IPS DF 6.9 (cell line): ENCODE results near the gene GRAP.
"Not testable (repeated sequence)": the region's sequence is repeated elsewhere in the genome, so short reads cannot be mapped to it uniquely, and the experiment has no call there.

ENCODE experiments used
- DNase-seq: peaks from one replicate; pipeline ENCODE4 v3.0.0-alpha.2; 2013; ENCODE audit warnings: low read depth, low spot score
- H3K27ac ChIP-seq: one replicate; pipeline ENCODE4 v1.5.1; 2013; ENCODE audit warnings: low read length, control low read depth
- H3K27me3 ChIP-seq: 2 replicates; pipeline ENCODE4 v1.6.1; 2013; ENCODE audit warnings: mild to moderate bottlenecking, low read length; ENCODE audit not compliant: control insufficient read depth, insufficient read depth
- H3K36me3 ChIP-seq: 2 replicates; pipeline ENCODE4 v1.6.1; 2013; ENCODE audit warnings: low read length; ENCODE audit not compliant: control insufficient read depth, insufficient read depth
- H3K4me1 ChIP-seq: 2 replicates; pipeline ENCODE4 v1.6.1; 2013; ENCODE audit warnings: low read length; ENCODE audit not compliant: control insufficient read depth, insufficient read depth
- H3K4me3 ChIP-seq: 2 replicates; pipeline ENCODE4 v1.5.1; 2013; ENCODE audit warnings: mild to moderate bottlenecking, low read length
- H3K9me3 ChIP-seq: 2 replicates; pipeline ENCODE4 v1.6.1; 2013; ENCODE audit warnings: low read length, inconsistent platforms; ENCODE audit not compliant: control insufficient read depth, insufficient read depth
- WGBS: extraction: QIAGEN DNeasy Blood & Tissue Kit; methylation state at CpG from one replicate; pipeline ENCODE4 v1.1.7; 2013; ENCODE audit warnings: mixed read lengths, missing lambda C conversion rate; ENCODE audit not compliant: insufficient read length, insufficient coverage; 5-methylcytosine and 5-hydroxymethylcytosine counted together

The GRAP gene

DNA sequence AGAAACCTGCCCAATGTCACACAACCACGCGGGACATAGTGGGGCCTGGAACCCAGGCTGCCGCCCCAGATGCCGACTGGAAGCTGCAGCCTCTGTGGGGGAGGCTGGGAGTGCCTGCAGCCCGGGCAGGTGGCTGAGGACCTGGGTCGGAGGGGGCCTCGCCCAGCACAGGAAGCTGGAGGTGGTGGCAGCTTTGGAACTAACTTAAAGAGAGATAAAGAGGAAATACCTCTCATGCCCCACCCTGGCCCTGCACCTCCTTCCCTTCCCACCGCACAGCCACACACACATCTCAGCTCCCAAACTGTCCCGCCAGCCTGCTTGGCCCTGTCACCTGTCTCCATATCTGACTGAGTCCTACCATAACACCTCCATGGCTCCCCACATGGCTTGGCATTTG is 6.4 kb downstream of the GRAP start:
- H3K27me3 ChIP-seq, H3K4me3 ChIP-seq, DNase-seq, H3K27ac ChIP-seq, H3K9me3 ChIP-seq, H3K4me1 ChIP-seq, H3K36me3 ChIP-seq: not testable (repeated sequence)
- WGBS: no CpG with 5 or more reads among the region's 9 CpGs

DNA sequence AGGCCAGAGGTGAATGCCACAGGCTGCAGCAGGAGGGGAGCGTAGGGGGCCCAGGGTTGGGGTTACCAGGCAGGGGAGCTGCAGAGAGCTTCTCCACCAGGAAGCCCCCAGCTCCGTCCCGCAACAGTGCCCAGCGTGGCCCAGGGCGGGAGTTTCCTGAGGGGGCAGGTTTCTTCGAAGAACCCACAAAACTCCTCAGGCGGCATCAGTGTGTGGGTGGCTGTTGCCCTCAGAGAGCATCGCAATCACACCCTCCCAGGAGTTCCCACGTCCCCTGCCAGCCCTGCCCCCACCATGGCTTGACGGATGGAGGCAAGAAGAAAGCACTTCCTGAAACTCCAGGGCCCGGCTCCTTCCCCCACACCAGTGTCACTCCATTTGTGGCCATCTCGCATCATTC is 8.0 kb downstream of the GRAP start:
- no CpG with 5 or more reads among the region's 12 CpGs for WGBS
- H3K9me3 ChIP-seq, H3K27me3 ChIP-seq, H3K27ac ChIP-seq, H3K4me3 ChIP-seq, H3K4me1 ChIP-seq, H3K36me3 ChIP-seq, DNase-seq: not testable (repeated sequence)

DNA sequence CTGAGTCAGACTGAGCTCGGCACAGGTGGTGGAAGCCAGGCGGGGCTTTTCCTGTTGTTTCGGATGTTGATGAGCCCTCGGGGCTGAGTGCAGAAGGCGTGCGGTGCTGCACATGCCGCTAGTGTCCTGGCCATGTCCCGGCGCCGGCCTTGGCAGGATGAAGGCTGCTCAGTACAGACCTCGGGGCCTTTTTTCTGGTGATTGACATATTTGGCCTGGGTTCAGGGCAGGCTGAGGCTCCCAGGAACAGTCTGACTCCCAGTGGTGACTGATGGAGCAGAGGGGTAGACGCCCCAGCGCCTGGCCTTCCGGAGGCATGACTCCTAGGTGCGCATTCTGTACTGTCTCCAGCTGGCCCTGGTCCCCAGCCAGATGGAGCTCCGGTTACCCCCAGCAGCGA is 8.8 kb downstream of the GRAP start:
- H3K4me1 ChIP-seq, H3K4me3 ChIP-seq, DNase-seq, H3K27me3 ChIP-seq, H3K27ac ChIP-seq, H3K36me3 ChIP-seq, H3K9me3 ChIP-seq: not testable (repeated sequence)
- WGBS: no CpG with 5 or more reads among the region's 17 CpGs

DNA sequence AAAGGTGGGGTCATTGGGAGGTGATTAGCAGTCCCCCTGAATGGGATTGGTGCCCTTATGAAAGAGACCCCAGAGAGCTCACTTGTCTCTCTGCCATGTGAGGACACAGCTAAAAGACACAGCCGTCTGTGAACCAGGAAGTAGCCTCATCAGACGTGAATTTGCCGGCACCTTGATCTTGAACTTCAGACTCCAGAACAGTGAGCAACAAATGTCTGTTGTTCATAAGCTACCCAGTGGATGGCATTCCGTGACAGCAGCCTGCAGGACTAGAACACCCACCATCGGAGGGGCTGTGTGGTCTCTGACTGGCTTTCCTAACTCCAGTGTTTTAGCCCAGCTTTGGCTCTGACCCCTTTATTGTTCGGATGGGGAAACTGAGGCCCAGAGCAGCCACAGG is 9.2 kb downstream of the GRAP start:
- H3K4me1 ChIP-seq, H3K27ac ChIP-seq, H3K27me3 ChIP-seq, DNase-seq, H3K36me3 ChIP-seq, H3K4me3 ChIP-seq, H3K9me3 ChIP-seq: not testable (repeated sequence)
- WGBS: no CpG with 5 or more reads among the region's 6 CpGs

DNA sequence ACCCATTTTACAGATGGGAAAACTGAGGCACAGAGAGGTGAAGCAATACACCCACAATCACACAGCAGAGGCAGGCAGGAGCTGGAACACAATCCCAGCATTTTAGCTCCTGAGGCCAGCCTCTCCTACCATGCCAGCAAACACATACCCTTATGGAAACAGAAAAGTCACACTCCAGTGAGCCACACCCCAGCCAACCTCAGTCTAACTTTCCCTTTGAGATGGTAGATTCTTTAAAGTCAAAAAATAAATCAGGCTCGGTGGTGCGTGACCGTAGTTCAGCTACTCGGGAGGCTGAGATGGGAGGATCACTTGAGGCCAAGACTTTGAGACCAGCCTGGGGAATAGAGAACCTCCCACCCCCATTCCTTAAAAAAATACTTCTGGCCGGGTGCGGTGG is 10.6 kb downstream of the GRAP start:
- not testable (repeated sequence) for H3K27me3 ChIP-seq, H3K4me1 ChIP-seq, H3K36me3 ChIP-seq, DNase-seq, H3K9me3 ChIP-seq, H3K27ac ChIP-seq, H3K4me3 ChIP-seq
- WGBS: no CpG with 5 or more reads among the region's 6 CpGs

DNA sequence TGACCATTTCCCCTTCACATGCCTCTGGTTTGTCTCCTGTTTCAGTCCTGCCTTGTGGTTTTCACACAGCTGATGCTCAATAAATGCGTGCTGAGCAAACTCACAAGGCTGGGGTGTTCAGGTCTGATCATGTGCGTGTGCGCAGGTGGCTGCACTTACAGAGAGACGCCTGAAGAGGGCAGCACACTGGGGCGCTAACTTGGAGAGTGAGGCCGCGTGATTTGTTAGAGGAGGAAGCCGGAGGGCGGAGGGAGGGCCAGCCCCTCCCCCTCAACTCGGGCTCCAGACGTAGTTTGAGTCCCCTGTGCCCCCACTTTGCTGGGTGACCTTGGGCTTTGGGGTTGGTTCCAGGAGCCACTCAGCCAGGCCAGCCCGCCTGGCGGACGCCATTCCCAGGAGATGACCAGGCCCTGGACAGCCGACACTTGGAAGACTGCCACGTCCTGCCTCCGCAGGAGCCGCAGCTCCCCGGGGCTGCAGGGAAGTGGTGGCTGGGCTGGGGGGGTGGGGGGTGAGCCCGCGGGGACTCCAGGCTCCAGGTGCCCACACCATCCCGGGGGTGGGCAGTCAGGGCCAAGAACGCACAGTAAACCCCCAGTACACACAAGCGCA is 14.3 kb downstream of the GRAP start:
- H3K36me3 ChIP-seq, H3K9me3 ChIP-seq, H3K27me3 ChIP-seq, H3K4me1 ChIP-seq, DNase-seq, H3K4me3 ChIP-seq, H3K27ac ChIP-seq: not testable (repeated sequence)
- no CpG with 5 or more reads among the region's 24 CpGs for WGBS

DNA sequence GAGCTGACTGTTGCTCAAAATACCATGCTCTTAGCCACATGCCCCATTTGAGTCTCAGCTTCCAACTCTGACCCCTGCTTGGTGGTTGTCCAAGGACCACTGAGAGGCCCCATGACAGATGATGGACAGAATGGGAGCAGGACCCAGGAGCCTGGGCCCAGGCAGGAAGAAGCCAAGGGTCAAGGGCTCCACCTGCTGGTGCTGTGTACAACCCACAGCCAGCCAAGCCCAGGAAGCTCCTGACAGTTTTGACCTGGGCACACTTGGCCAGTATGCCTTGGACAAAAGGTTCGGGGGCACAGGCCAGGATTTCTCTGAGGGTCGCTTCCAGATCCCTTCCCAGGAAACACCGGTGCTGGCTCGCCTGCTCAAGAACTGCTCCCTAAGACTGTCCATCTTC is 15.0 kb downstream of the GRAP start:
- H3K27me3 ChIP-seq, H3K9me3 ChIP-seq, H3K27ac ChIP-seq, H3K4me3 ChIP-seq, DNase-seq, H3K4me1 ChIP-seq, H3K36me3 ChIP-seq: not testable (repeated sequence)
- WGBS: no CpG with 5 or more reads among the region's 4 CpGs

DNA sequence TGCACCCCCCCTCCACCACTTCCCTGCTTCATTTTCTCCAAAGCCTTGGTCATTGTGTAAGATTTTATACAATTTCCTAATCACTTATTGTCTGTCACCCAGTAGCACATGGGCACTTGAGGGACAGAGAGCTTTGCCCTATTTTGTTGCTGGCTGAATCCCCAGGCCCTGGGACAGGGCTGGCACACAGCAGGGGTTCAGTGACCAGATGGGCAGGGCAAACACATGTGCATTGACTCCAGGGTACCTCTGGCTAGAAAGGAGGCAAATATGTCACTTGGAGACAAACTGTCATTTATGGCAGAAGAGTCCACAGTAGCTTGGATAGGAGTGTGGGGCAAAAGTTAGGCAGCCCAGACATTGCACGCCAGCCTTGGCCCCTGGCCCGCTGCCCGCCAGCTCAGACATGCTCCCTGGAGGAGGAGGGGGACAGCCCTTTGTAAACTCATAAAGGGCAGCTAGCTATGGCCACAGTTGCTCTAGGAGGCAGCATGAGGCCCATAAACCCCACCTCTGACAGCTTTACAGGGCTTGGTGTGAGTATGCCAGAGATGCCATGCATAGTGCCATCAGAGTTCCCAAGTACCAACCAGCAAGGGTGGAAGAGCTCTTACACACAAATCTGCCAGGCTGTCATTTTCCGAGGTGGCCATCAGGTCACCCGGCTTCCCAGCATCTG is 15.8 kb downstream of the GRAP start:
- DNase-seq, H3K9me3 ChIP-seq, H3K36me3 ChIP-seq, H3K4me3 ChIP-seq, H3K27me3 ChIP-seq, H3K27ac ChIP-seq, H3K4me1 ChIP-seq: not testable (repeated sequence)
- no CpG with 5 or more reads among the region's 5 CpGs for WGBS

DNA sequence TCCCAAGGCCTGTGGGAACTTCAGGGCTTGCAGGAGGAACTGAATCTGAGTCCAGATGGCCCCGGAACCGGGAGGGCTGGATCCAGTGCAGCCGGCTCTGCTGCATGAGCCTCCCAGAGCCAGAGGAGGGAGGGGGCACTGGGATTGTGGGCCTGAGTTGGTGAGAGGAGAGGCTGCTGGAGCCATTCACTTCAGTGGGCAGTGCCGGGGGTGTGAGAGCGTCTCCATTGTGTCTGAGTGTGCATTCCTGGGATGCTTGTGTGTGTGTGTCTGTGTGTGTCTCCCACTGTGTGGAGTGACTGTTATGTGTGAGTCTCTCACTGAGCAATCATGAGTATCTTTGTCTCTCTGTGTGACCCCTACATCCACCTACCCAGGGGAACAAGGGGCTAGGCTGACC is 17.0 kb downstream of the GRAP start:
- no CpG with 5 or more reads among the region's 5 CpGs for whole genome bisulfite sequencing
- H3K4me3 ChIP-seq, H3K4me1 ChIP-seq, H3K36me3 ChIP-seq, H3K27me3 ChIP-seq, H3K27ac ChIP-seq, H3K9me3 ChIP-seq, DNase-seq: not testable (repeated sequence)

DNA sequence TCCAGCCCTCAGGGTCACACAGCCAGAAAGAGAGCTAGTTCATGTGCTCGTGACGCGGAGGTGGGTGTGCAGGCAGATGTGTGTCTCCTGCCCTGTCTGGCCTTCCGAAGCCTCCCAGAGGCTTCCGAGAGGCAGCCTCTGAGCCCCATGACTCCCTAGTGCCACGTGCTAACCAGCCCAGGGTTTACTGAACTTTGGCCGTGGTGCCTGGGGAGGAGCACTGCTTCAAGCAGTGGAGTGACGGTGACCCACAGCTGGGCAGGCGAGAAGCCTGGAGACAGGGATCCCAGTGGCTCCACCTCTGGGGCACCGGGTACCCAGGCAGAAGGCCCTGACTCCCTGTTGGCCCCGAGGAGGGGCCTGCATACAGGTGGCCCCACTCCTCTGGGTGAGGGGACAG is 18.1 kb downstream of the GRAP start:
- DNase-seq, H3K9me3 ChIP-seq, H3K4me1 ChIP-seq, H3K4me3 ChIP-seq, H3K27ac ChIP-seq, H3K36me3 ChIP-seq, H3K27me3 ChIP-seq: not testable (repeated sequence)
- no CpG with 5 or more reads among the region's 11 CpGs for WGBS
